Measurements from ENCODE around the gene FBXW8.
A peak's percentile ranks its signal among the peaks of the same experiment; 100 is the strongest.

FBXW8 gene

GRCh38 chr12:117025481-117026151, 114.9 kb downstream of the FBXW8 start:
- peak; percentile 77 for DNase-seq (ENCODE audit: low spot score)
- TF ChIP-seq CTCF (IDR thresholded peaks at IDR 0.05; ENCODE audit: extremely low read depth, missing control alignments) = peak; percentile 72

- DNase-seq (ENCODE audit: low spot score) = no peak
- no peak for TF ChIP-seq CTCF (IDR thresholded peaks at IDR 0.05; ENCODE audit: extremely low read depth, missing control alignments)
Measured at GRCh38 chr12:117026343-117026742, 115.6 kb downstream of the FBXW8 start.

GRCh38 chr12:117026921-117027250, 116.1 kb downstream of the FBXW8 start:
- no peak for TF ChIP-seq CTCF (IDR thresholded peaks at IDR 0.05; ENCODE audit: extremely low read depth, missing control alignments)
- no peak for DNase-seq (ENCODE audit: low spot score)

GRCh38 chr12:117027251-117028086, 116.7 kb downstream of the FBXW8 start:
- DNase-seq (ENCODE audit: low spot score) = no peak
- TF ChIP-seq CTCF (IDR thresholded peaks at IDR 0.05; ENCODE audit: extremely low read depth, missing control alignments) = no peak

- DNase-seq (ENCODE audit: low spot score) = no peak
- TF ChIP-seq CTCF (IDR thresholded peaks at IDR 0.05; ENCODE audit: extremely low read depth, missing control alignments) = no peak
Measured at GRCh38 chr12:117028254-117028653, 117.5 kb downstream of the FBXW8 start.

- no peak for TF ChIP-seq CTCF (IDR thresholded peaks at IDR 0.05; ENCODE audit: extremely low read depth, missing control alignments)
- DNase-seq (ENCODE audit: low spot score) = no peak
Measured at GRCh38 chr12:117030187-117030900, 119.6 kb downstream of the FBXW8 start.

All from GM20000 (cell line).